Measurements from ENCODE around the gene CAPZA2. TPM values are rescaled to one million over a fixed set of nuclear protein-coding genes. Genes with fewer than 3 reads are reported as not detected.

CAPZA2 gene
- total and polyA plus RNA-seq, 9 of the 15 experiments (the other 6 are each of a cell fraction or from before 2014, with no cell fraction given) = 67.0 to 524 (median 176) TPM

DNA sequence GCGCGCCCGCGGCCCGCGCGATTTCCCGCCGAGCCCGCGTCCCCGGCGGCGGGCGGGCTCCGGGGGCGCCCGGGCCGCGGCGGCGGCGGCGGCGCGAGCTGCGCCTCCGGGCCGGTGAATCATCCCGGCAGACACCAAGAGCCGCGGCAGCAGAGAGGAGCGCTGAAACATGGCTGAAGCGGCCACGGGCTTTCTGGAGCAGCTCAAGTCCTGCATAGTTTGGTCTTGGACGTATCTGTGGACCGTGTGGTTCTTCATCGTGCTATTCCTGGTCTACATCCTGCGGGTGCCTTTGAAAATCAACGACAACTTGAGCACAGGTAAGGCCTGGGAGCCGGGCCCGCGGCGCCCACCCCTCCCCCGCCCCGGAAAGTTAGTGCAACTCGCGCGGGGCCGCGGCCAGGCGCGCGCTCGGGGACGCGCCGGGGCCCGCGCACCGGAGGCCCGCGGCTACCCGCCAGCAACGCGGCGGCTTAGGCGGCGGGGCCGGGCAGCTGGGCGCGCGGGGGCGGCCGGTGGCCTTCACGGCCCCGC, 91.1 kb downstream of the CAPZA2 start, which contains the start of gene ST7 (continued):
- TF ChIP-seq, protein P1, sequence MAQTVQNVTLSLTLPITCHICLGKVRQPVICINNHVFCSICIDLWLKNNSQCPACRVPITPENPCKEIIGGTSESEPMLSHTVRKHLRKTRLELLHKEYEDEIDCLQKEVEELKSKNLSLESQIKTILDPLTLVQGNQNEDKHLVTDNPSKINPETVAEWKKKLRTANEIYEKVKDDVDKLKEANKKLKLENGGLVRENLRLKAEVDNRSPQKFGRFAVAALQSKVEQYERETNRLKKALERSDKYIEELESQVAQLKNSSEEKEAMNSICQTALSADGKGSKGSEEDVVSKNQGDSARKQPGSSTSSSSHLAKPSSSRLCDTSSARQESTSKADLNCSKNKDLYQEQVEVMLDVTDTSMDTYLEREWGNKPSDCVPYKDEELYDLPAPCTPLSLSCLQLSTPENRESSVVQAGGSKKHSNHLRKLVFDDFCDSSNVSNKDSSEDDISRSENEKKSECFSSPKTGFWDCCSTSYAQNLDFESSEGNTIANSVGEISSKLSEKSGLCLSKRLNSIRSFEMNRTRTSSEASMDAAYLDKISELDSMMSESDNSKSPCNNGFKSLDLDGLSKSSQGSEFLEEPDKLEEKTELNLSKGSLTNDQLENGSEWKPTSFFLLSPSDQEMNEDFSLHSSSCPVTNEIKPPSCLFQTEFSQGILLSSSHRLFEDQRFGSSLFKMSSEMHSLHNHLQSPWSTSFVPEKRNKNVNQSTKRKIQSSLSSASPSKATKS (CRISPR knock-in tag; IDR thresholded peaks at IDR 0.05) = no peak
- TF ChIP-seq E2F8 (IDR thresholded peaks at IDR 0.05; ENCODE audit: low read depth, partially characterized antibody) = peak; percentile 23
- no peak for TF ChIP-seq E4F1 (CRISPR knock-in tag; IDR thresholded peaks at IDR 0.05; ENCODE audit: borderline replicate concordance)
- peak; percentile 57; the same call in 1 of the 2 replicates for TF ChIP-seq ZBTB7A (IDR thresholded peaks at IDR 0.05; ENCODE audit: borderline replicate concordance, control insufficient read depth, low read depth, low read length)
- no peak for TF ChIP-seq PURB (CRISPR knock-in tag; IDR thresholded peaks at IDR 0.05; ENCODE audit: low read depth)
- TF ChIP-seq ZNF395 (CRISPR knock-in tag; IDR thresholded peaks at IDR 0.05) = peak; percentile 98
- no peak for TF ChIP-seq HMGN3 (IDR thresholded peaks at IDR 0.05; ENCODE audit: borderline replicate concordance, extremely low read depth, insufficient read length, low read depth, low read length)
- TF ChIP-seq ARID2 (IDR thresholded peaks at IDR 0.05) = no peak
- TF ChIP-seq MAFK (IDR thresholded peaks at IDR 0.05; ENCODE audit: low read length) = no peak
- TF ChIP-seq FOXK1 (CRISPR knock-in tag; IDR thresholded peaks at IDR 0.05; ENCODE audit: borderline replicate concordance) = no peak
- TF ChIP-seq ZNF140 (CRISPR knock-in tag; IDR thresholded peaks at IDR 0.05) = no peak
- TF ChIP-seq TAF7 (tag; IDR thresholded peaks at IDR 0.05) = peak; percentile 79
- TF ChIP-seq, protein P2, sequence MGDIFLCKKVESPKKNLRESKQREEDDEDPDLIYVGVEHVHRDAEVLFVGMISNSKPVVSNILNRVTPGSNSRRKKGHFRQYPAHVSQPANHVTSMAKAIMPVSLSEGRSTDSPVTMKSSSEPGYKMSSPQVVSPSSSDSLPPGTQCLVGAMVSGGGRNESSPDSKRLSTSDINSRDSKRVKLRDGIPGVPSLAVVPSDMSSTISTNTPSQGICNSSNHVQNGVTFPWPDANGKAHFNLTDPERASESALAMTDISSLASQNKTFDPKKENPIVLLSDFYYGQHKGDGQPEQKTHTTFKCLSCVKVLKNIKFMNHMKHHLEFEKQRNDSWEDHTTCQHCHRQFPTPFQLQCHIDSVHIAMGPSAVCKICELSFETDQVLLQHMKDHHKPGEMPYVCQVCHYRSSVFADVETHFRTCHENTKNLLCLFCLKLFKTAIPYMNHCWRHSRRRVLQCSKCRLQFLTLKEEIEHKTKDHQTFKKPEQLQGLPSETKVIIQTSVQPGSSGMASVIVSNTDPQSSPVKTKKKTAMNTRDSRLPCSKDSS (IDR thresholded peaks at IDR 0.05; ENCODE audit: low read depth, partially characterized antibody) = no peak
- peak; percentile 24; the same call in 1 of the 2 replicates for TF ChIP-seq ZNF431 (CRISPR knock-in tag; IDR thresholded peaks at IDR 0.05)
- no peak for TF ChIP-seq CBX8 (IDR thresholded peaks at IDR 0.05; ENCODE audit: borderline replicate concordance, extremely low read depth, low read depth, low read length, poor library complexity, severe bottlenecking)
- no peak for TF ChIP-seq MXI1 (IDR thresholded peaks at IDR 0.05; ENCODE audit: low read depth, low read length)

Data from K562 (cell line).